Measurements from ENCODE around the gene AGK.

GRCh38 chr7:141696348-141696747 is 145.1 kb downstream of the AGK start:
- TF ChIP-seq POLR2A (IDR thresholded peaks at IDR 0.05; ENCODE audit: low read depth, low read length) (no peak), POLR2AphosphoS5 (IDR thresholded peaks at IDR 0.05; ENCODE audit: low read depth, low read length) (no peak), TAF1 (IDR thresholded peaks at IDR 0.05; ENCODE audit: low read depth, low read length) (no peak), POU2F2 (IDR thresholded peaks at IDR 0.05; ENCODE audit: low read depth, low read length) (no peak)

Measured in GM12891 (cell line).